ENCODE data around the gene TRIM37.

TRIM37 gene

DNA sequence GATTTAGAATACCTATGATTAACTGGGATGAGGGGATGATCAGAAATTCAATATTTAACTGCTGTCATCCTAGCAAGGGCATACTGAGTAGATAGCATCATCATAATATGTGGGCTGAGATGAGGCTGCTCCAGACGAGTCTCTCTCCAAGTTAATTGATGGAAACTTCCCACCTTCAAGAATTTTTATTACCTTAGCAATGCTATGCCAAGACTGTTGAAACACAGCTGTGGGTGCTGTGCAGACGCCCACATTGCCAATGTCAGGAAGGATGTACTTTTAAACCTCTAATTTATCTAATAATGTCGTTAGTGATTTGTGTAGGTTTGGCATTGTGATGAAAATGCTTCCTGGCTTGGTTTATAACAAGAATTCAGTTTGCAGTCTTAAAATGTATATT, 170.4 kb downstream of the TRIM37 start:
- no peak for DNase-seq (ENCODE audit: low spot score)

DNA sequence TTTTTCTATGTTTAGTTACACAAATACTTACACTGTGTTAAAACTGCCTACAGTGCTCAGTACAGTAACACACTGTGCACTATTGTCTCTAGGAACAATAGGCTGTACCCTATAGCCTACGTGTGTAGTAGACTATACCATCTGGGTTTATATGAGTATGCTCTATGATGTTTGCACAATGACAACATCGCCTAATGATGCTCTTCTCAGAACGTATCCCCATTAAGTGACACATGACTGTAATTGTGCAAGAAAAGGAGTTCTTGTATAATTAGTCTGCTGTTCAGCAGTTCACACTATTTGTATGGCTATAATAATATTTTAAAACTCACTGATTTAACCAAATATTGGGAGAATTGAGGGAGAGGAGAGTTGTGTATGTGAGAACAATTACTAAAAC, 173.7 kb downstream of the TRIM37 start:
- DNase-seq (ENCODE audit: low spot score): no peak
